ENCODE measurements around the gene BAIAP2L2.

Gene BAIAP2L2

GRCh38 chr22:38036392-38037062, 74.0 kb downstream of the BAIAP2L2 start:
- DNase-seq, result no peak

- DNase-seq, result no peak
Observed at GRCh38 chr22:38035530-38035885, 75.0 kb downstream of the BAIAP2L2 start.

All from C1 segment of cervical spinal cord (tissue), 14 donors.